Neural cell (in vitro differentiated cells): ENCODE measurements around the gene ZNF555. TPM values are rescaled to one million over a fixed set of nuclear protein-coding genes. Genes with fewer than 3 reads are reported as not detected.

ENCODE experiments used
- H2AFZ ChIP-seq: fragments of 200-600, 300-800 bp; sonication (generic), shearing (Covaris generic); 2 replicates; pipeline ENCODE4 v1.6.0; 2014; ENCODE audit warnings: low read depth, mild to moderate bottlenecking, antibody characterized with exemption, low read length, moderate library complexity
- H3F3A ChIP-seq: fragments of 200-600 bp; shearing (Covaris generic); 2 replicates; pipeline ENCODE4 v1.6.1; 2016; ENCODE audit warnings: mild to moderate bottlenecking, moderate library complexity, mixed read lengths, antibody characterized with exemption, low read length; ENCODE audit not compliant: insufficient read depth, poor library complexity, severe bottlenecking
- H3K27ac ChIP-seq: fragments of 200-600, 300-800 bp; sonication (generic), shearing (Covaris generic); 2 replicates; pipeline ENCODE4 v1.5.1; 2014; ENCODE audit warnings: mild to moderate bottlenecking, low read length, moderate library complexity
- H3K27me3 ChIP-seq: fragments of 300-800, 200-600 bp; sonication (generic), shearing (Covaris generic); 2 replicates; pipeline ENCODE4 v1.6.0; 2014; ENCODE audit warnings: mild to moderate bottlenecking, low read depth, low read length, moderate library complexity; ENCODE audit not compliant: insufficient read depth
- H3K36me3 ChIP-seq: fragments of 300-800, 200-600 bp; sonication (generic), shearing (Covaris generic); 2 replicates; pipeline ENCODE4 v1.5.1; 2014; ENCODE audit warnings: mild to moderate bottlenecking, antibody characterized with exemption, low read length, moderate library complexity; ENCODE audit not compliant: insufficient read depth
- H3K4me2 ChIP-seq: fragments of 300-800, 200-600 bp; sonication (generic), shearing (Covaris generic); 2 replicates; pipeline ENCODE4 v1.6.0; 2014; ENCODE audit warnings: mild to moderate bottlenecking, low read length
- H3K4me3 ChIP-seq: fragments of 300-800, 200-600 bp; sonication (generic), shearing (Covaris generic); 2 replicates; pipeline ENCODE4 v1.5.1; 2014; ENCODE audit warnings: mild to moderate bottlenecking, low read length, moderate library complexity
- H3K79me2 ChIP-seq: fragments of 200-600 bp; shearing (Covaris generic); replicated peaks from 2 replicates; pipeline ENCODE4 v1.6.0; 2014; ENCODE audit warnings: mild to moderate bottlenecking, low read length, moderate library complexity; ENCODE audit not compliant: insufficient read depth
- H3K9ac ChIP-seq: fragments of 300-800, 200-600 bp; sonication (generic), shearing (Covaris generic); 2 replicates; pipeline ENCODE4 v1.6.1; 2016; ENCODE audit warnings: mild to moderate bottlenecking, low read length, mixed read lengths
- H3K9me2 ChIP-seq: fragments of 200-600 bp; shearing (Covaris generic); 2 replicates; pipeline ENCODE4 v1.6.1; 2016; ENCODE audit warnings: mild to moderate bottlenecking, low read length, mixed read lengths; ENCODE audit not compliant: insufficient read depth
- H3K9me3 ChIP-seq: fragments of 200-600, 300-800 bp; sonication (generic), shearing (Covaris generic); 2 replicates; pipeline ENCODE4 v1.6.1; 2016; ENCODE audit warnings: mild to moderate bottlenecking, mixed run types, low read length, moderate library complexity, mixed read lengths
- H4K20me1 ChIP-seq: fragments of 200-600 bp; shearing (Covaris generic); 2 replicates; pipeline ENCODE4 v1.6.1; 2016; ENCODE audit warnings: mild to moderate bottlenecking, mixed run types; ENCODE audit not compliant: insufficient read depth
- EP300 ChIP-seq: fragments of 450-650 bp; conservative IDR thresholded peaks from 2 replicates; pipeline ENCODE4 v1.6.1; 2014; ENCODE audit warnings: antibody characterized with exemption, mild to moderate bottlenecking, moderate library complexity; ENCODE audit not compliant: poor library complexity, severe bottlenecking
- EZH2 ChIP-seq: fragments of 200-600, 300-800 bp; shearing (Covaris generic), sonication (generic); IDR thresholded peaks from 2 replicates; pipeline ENCODE4 v1.6.1; 2014; ENCODE audit warnings: antibody characterized with exemption, low read length, borderline replicate concordance, mild to moderate bottlenecking; ENCODE audit not compliant: insufficient read depth, poor library complexity, severe bottlenecking
- MXI1 ChIP-seq: fragments of 450-650 bp; conservative IDR thresholded peaks from 2 replicates; pipeline ENCODE4 v1.6.1; 2014; ENCODE audit warnings: antibody characterized with exemption, mild to moderate bottlenecking; ENCODE audit not compliant: poor library complexity, severe bottlenecking
- POLR2AphosphoS5 ChIP-seq: IDR thresholded peaks from 2 replicates; pipeline ENCODE4 v1.6.1; 2012
- RAD21 ChIP-seq: fragments of 450-650 bp; conservative IDR thresholded peaks from 2 replicates; pipeline ENCODE4 v1.6.1; 2014; ENCODE audit warnings: antibody characterized with exemption, mild to moderate bottlenecking, moderate library complexity
- SMC3 ChIP-seq: fragments of 450-650 bp; conservative IDR thresholded peaks from 2 replicates; pipeline ENCODE4 v1.6.1; 2014; ENCODE audit warnings: antibody characterized with exemption, mild to moderate bottlenecking, moderate library complexity; ENCODE audit not compliant: poor library complexity
- TAF1 ChIP-seq: IDR thresholded peaks from 2 replicates; pipeline ENCODE4 v1.6.1; 2012; ENCODE audit warnings: low read depth
- polyA plus RNA-seq: library from polyadenylated mRNA; depleted of rRNA; stranded (reverse); fragments of >200 nt; gene quantifications from 2 replicates; pipeline ENCODE4 v1.2.3, GENCODE V29; 2014
- TF ChIP-seq, protein P1 (sequence below): IDR thresholded peaks from 2 replicates; pipeline ENCODE4 v1.6.1; 2012; ENCODE audit warnings: borderline replicate concordance
- TF ChIP-seq, protein P2 (sequence below): fragments of 450-650 bp; IDR thresholded peaks from 2 replicates; pipeline ENCODE4 v1.5.1; 2014; ENCODE audit warnings: antibody characterized with exemption, mild to moderate bottlenecking, moderate library complexity; ENCODE audit not compliant: poor library complexity, severe bottlenecking

ZNF555 gene
- polyA plus RNA-seq, 1 donor from 2014 or later, result 6.5 TPM

DNA sequence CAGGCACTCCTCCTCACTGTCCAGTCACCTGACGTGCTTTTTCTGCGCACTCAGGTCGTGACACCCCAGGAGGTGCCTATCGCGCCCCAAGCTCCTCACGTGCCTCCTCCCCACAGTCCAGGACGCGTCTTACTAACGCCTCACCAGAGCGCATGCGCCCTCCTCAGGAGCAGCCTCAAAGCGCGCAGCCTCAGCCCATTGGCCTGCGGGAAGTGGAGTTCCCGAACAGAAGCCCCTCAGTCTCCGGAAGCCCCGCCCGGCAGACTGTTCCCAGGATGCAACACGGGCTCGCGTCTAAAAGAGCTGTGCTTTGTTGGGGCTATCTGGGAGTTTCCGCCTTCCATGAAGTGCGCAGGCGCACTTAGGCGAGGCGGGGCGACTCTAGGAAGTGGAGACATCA, 17.6 kb downstream of the ZNF555 start:
- Histone ChIP-seq H3K9ac (no peak overlapping the region), H4K20me1 (no peaks in the 10 kb centered on the region), H3K27me3 (no peaks in the 10 kb centered on the region), H3K79me2 (no peaks in the 10 kb centered on the region), H3K9me3 (peaks cover 8% of the 10 kb centered on the region), H3K9me2 (no peaks in the 10 kb centered on the region), H3K27ac (no peak overlapping the region), H3K36me3 (peaks cover 13% of the 10 kb centered on the region), H3F3A (no peaks in the 10 kb centered on the region), H2AFZ (no peak overlapping the region), H3K4me2 (no peak overlapping the region), H3K4me3 (no peak overlapping the region)
- TF ChIP-seq SMC3 (no peak), MXI1 (no peak), POLR2AphosphoS5 (no peak), TAF1 (no peak), EP300 (no peak), RAD21 (no peak), EZH2 (no peak)
- TF ChIP-seq, protein P1, sequence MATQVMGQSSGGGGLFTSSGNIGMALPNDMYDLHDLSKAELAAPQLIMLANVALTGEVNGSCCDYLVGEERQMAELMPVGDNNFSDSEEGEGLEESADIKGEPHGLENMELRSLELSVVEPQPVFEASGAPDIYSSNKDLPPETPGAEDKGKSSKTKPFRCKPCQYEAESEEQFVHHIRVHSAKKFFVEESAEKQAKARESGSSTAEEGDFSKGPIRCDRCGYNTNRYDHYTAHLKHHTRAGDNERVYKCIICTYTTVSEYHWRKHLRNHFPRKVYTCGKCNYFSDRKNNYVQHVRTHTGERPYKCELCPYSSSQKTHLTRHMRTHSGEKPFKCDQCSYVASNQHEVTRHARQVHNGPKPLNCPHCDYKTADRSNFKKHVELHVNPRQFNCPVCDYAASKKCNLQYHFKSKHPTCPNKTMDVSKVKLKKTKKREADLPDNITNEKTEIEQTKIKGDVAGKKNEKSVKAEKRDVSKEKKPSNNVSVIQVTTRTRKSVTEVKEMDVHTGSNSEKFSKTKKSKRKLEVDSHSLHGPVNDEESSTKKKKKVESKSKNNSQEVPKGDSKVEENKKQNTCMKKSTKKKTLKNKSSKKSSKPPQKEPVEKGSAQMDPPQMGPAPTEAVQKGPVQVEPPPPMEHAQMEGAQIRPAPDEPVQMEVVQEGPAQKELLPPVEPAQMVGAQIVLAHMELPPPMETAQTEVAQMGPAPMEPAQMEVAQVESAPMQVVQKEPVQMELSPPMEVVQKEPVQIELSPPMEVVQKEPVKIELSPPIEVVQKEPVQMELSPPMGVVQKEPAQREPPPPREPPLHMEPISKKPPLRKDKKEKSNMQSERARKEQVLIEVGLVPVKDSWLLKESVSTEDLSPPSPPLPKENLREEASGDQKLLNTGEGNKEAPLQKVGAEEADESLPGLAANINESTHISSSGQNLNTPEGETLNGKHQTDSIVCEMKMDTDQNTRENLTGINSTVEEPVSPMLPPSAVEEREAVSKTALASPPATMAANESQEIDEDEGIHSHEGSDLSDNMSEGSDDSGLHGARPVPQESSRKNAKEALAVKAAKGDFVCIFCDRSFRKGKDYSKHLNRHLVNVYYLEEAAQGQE, result no peak
- TF ChIP-seq, protein P2, sequence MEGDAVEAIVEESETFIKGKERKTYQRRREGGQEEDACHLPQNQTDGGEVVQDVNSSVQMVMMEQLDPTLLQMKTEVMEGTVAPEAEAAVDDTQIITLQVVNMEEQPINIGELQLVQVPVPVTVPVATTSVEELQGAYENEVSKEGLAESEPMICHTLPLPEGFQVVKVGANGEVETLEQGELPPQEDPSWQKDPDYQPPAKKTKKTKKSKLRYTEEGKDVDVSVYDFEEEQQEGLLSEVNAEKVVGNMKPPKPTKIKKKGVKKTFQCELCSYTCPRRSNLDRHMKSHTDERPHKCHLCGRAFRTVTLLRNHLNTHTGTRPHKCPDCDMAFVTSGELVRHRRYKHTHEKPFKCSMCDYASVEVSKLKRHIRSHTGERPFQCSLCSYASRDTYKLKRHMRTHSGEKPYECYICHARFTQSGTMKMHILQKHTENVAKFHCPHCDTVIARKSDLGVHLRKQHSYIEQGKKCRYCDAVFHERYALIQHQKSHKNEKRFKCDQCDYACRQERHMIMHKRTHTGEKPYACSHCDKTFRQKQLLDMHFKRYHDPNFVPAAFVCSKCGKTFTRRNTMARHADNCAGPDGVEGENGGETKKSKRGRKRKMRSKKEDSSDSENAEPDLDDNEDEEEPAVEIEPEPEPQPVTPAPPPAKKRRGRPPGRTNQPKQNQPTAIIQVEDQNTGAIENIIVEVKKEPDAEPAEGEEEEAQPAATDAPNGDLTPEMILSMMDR, result no peak

DNA sequence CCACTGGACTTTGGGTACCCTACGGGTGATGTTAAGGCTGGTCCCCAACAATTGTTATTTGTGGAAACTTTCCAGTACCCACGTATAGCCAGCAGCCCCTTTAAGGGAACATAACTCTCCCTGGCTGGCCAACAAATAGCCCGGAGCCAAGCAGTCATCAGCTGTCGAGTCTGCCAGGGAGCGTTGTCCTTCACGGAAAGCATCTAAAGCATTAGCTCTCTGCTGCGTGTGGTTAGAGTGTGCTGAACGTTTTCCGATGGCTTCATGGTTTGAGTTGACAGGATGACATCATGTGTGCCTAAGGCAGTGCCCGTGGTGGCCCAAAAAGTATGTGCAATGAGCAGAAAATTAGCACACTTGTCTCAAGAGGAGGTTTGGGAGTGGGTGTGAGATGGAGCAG, 22.5 kb downstream of the ZNF555 start:
- Histone ChIP-seq H3K36me3 (no peaks in the 10 kb centered on the region), H3F3A (no peaks in the 10 kb centered on the region), H4K20me1 (no peaks in the 10 kb centered on the region), H3K4me3 (no peak overlapping the region), H3K4me2 (no peak overlapping the region), H3K27ac (no peak overlapping the region), H3K9ac (no peak overlapping the region), H3K79me2 (no peaks in the 10 kb centered on the region), H3K9me3 (no peaks in the 10 kb centered on the region), H2AFZ (no peak overlapping the region), H3K27me3 (no peaks in the 10 kb centered on the region), H3K9me2 (no peaks in the 10 kb centered on the region)
- no peak for TF ChIP-seq MXI1
- TF ChIP-seq TAF1, result no peak
- TF ChIP-seq, protein P2, result no peak
- no peak for TF ChIP-seq EZH2
- no peak for TF ChIP-seq RAD21
- no peak for TF ChIP-seq POLR2AphosphoS5
- TF ChIP-seq SMC3, result no peak
- TF ChIP-seq EP300, result no peak
- TF ChIP-seq, protein P1, result no peak
